BJ (cell line): ENCODE results near the gene TP53I13. TPM values are rescaled to one million over a fixed set of nuclear protein-coding genes. Genes with fewer than 3 reads are reported as not detected.
"Not testable (repeated sequence)": the region's sequence is repeated elsewhere in the genome, so short reads cannot be mapped to it uniquely, and the experiment has no call there.

Experiments
- CTCF ChIA-PET: fragments of 350-600 bp; formaldehyde crosslinking; extraction: SDS; loops from one replicate; lab custom pipeline; 2021; ENCODE audit warnings: antibody characterized with exemption, inconsistent platforms; lab: Yijun Ruan, JAX
- POLR2A ChIA-PET: fragments of 300-600 bp; sonication (Branson Sonifier 250); formaldehyde crosslinking; extraction: SDS; loops from one replicate; lab custom pipeline; 2021; ENCODE audit warnings: antibody characterized with exemption; lab: Charles Lee
- DNase-seq: peaks from one replicate; pipeline ENCODE4 v3.0.0-alpha.2; 2011; ENCODE audit warnings: low read depth
- H3K27me3 ChIP-seq: 2 replicates; pipeline ENCODE4 v1.6.0; 2011; ENCODE audit warnings: low read length; ENCODE audit not compliant: control insufficient read depth, insufficient read depth
- H3K36me3 ChIP-seq: 2 replicates; pipeline ENCODE4 v1.5.1; 2011; ENCODE audit warnings: low read length; ENCODE audit not compliant: control insufficient read depth, insufficient read depth
- H3K4me3 ChIP-seq: 2 replicates; pipeline ENCODE4 v1.5.1; 2011; ENCODE audit warnings: low read depth, mild to moderate bottlenecking, control low read depth, low read length
- CTCF ChIP-seq: IDR thresholded peaks from 2 replicates; pipeline ENCODE4 v1.5.1; 2011; ENCODE audit warnings: low read depth, mild to moderate bottlenecking, control low read depth, inconsistent platforms, low read length, moderate library complexity; ENCODE audit not compliant: insufficient read depth
- polyA plus RNA-seq: library from polyadenylated mRNA; depleted of rRNA; stranded (reverse); fragments of >200 nt; gene quantifications from 2 replicates; pipeline ENCODE4 v1.2.3, GENCODE V29; 2011

The TP53I13 gene
- polyA plus RNA-seq, 1 experiment = 38.7 TPM

DNA sequence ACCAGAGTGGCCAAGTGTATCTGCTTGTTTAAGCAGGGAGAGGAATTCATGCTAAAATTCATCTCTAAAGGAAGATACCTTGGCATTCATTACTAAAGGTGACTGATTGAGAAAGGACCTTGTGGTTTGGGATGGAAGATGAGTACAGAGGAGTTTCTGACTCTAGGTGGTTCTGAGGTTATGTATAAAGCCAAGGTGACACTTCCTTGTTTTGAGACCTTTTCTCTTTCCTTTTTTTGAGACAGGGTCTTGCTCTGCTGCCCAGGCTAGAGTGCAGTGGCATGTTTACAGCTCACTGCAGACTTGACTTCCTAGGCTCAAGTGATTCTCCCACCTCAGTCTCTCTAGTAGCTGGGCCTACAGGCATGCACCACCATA, 10.8 kb upstream of the TP53I13 start:
- CTCF ChIA-PET = interaction anchor here (0.6 to 4.5 kb wide), 4 partner anchors 9 to 232 kb away, joined by 3 to 23 read pairs (median 8); partner anchors contain the start of gene ABHD15

DNA sequence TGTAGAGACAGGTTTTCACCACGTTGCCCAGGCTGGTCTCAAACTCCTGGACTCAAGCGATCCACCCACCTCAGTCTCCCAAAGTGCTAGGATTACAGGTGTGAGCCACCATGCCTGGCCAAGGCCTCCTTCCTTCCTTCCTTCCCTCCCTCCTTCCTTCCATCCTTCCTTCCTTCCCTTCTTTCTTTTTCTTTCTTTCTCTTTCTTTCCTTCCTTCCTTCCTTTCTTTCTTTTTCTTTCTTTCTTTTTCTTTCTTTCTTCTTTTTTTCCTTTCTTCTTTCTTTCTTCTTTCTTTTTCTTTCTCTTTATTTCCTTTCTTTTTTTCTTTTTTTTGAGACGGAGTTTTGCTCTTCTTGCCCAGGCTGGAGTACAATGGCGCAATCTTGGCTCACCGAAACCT, 10.4 kb upstream of the TP53I13 start:
- H3K4me3 ChIP-seq, H3K27me3 ChIP-seq, POLR2A ChIA-PET, DNase-seq, H3K36me3 ChIP-seq: not testable (repeated sequence)
- CTCF ChIA-PET = interaction anchor here (0.6 to 4.5 kb wide), 5 partner anchors 9 to 232 kb away, joined by 3 to 23 read pairs (median 8); partner anchors contain the start of gene ABHD15

More for the DNA sequence above, 10.8 kb upstream of the TP53I13 start:
- POLR2A ChIA-PET = no interaction called here
- no peak for TF ChIP-seq CTCF
- Histone ChIP-seq H3K27me3 (no peaks in the 10 kb centered on the region), H3K36me3 (peaks cover 3% of the 10 kb centered on the region), H3K4me3 (no peak overlapping the region)
- no peak for DNase-seq

DNA sequence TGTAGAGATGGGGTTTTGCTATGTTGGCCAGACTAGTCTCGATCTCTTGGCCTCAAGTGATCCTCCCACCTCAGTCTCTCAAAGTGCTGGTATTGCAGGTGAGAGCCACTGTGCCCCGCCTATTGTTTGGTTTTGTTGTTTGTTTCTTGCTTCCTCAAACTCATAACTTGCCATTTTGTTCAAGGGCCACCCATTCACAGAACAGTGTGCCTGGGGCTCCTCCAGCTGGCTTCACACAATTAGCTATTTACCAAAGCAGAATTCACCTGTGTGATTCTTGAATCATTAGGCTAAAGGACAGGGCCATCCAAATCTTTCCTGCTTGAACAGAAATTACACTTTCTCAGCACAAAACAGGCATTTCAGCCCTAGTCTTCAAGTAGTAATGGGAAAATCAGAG, 8.9 kb upstream of the TP53I13 start:
- no peaks in the 10 kb centered on the region for H3K27me3 ChIP-seq
- CTCF ChIA-PET = interaction anchor here (1.2 kb wide), 1 partner anchor 8 kb away, joined by 3 read pairs; no protein-coding TSS in a partner anchor

DNA sequence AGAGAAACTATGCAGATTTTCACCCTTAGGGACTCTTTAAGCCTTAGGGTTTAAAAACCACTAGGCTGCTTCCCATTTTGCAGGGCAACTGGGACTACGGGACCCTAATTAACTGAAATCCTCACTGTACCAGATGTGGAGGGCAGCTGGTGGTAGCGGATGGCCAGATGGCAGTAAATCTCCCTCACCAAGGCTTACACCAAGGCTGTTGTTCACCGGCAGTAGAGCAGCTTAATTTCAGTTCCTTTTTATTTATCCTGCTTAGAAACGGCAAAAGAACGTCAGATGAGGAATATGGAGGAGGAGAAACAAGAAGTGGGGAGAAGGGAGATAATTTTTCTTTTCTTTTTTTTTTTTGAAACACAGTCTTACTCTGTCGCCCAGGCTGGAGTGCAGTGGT, 8.2 kb upstream of the TP53I13 start:
- no peak for TF ChIP-seq CTCF
- no peak for DNase-seq
- CTCF ChIA-PET = interaction anchor here (1.3 kb wide), 1 partner anchor 190 kb away, joined by 6 read pairs; no protein-coding TSS in a partner anchor
- no peaks in the 10 kb centered on the region for H3K27me3 ChIP-seq
- H3K36me3 ChIP-seq = peaks cover 4% of the 10 kb centered on the region
- H3K4me3 ChIP-seq = no peak overlapping the region
- POLR2A ChIA-PET = no interaction called here

More for the DNA sequence above, 8.9 kb upstream of the TP53I13 start:
- Histone ChIP-seq H3K36me3 (peaks cover 4% of the 10 kb centered on the region), H3K4me3 (no peak overlapping the region)
- POLR2A ChIA-PET = no interaction called here
- no peak for TF ChIP-seq CTCF
- no peak for DNase-seq

DNA sequence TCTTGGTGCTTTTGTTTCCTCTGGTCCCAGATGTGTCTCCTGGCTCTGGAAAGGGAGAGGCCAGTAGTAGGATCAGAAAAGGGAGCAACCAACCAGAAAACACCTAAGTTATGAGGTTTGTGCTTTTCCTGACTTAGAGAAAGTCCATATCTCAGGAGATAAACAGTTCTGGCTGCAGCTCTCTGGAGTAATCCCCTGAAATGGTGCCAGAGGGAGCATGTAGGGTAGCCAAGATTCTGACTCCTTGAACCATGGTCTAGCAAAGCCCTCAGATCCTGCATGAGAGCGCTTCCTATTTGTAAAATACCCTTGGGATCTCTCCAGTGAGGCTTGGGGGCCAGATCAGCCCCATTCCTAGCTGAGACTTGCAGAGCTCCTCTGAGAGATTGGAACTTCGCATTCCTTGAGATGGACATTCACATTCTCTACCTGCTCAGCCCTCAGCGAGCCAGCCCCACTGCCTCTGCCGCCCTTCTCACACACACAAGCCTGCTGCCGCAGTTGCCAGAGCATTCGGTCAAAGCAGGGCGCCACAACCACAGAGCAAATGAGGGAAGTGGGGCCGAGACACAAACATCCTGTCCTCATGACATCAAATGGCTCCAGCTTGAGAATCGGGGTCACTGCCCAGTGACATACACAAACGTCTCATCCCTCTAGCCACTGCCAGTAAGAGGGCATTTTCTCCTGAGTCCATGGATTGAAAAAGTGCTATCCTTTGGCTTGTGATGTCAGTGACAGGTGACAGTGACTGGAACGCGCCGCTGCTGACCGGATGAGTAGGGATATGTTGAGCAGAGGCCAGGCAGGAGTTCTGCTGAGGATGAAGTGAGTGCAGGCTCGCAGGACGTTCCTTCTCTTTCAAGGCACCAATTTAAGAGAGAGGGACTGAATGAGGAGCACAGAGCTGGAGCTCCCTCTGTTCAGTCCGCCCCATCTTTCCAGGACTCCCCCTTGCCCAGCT, 6.7 kb upstream of the TP53I13 start:
- Histone ChIP-seq H3K27me3 (no peaks in the 10 kb centered on the region), H3K4me3 (no peak overlapping the region), H3K36me3 (peaks cover 4% of the 10 kb centered on the region)
- DNase-seq = no peak
- POLR2A ChIA-PET = no interaction called here
- no peak for TF ChIP-seq CTCF
- CTCF ChIA-PET = interaction anchor here (0.6 to 1.3 kb wide), 4 partner anchors 11 to 192 kb away, joined by 3 to 6 read pairs (median 4); no protein-coding TSS in a partner anchor
